Measurements from ENCODE around the gene SMO. TPM values are rescaled to one million over a fixed set of nuclear protein-coding genes. Genes with fewer than 3 reads are reported as not detected.

SMO gene
- total RNA-seq, 1 experiment from 2014 or later: 15.7 TPM

DNA sequence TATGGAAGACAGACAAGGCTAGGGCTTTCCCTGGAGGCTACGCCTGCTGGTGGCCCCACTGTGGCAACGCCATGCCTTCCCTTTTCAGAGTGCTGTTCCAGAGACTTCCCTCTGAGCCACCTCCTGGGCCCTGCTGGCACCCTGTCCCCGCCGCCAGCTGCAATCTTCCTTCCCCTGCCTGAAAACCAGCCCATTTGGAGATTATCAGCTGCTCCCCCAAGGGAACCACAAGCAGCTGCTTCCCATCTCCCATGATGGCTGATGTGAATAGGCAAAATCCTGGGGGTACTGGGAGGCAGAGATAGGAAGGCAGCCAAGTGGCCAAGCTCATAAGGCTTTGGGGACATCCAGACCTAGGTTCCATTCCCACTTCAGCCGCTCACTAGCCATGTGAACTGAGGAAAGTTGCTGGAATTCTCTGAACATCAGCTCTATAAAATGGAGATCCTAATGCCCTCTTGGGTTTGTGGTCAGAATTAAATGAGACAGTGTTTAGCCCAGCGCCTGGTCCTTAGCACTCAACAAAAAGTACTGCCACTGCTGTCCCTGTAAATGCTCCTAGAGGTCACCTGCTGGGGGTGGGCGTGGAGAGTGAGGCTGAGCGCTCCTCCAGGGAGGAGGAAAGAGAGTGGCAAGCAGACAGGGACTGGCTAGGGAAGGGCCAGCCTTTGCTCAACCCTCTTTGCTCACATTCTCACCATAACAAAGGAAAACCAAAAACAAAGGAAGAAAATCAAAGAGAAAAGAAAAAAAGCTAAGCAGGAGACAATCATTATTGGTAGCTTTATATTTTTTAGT lies 38.0 kb upstream of the SMO start:
- H3K79me2 ChIP-seq (ENCODE audit: low read length): no peaks in the 10 kb centered on the region
- BruUV-seq (replicated peaks): no TSS peak
- H2AFZ ChIP-seq (ENCODE audit: low read length): no peak overlapping the region
- no peaks in the 10 kb centered on the region for H3K9me3 ChIP-seq (ENCODE audit: low read length)
- no peak overlapping the region for H3K9ac ChIP-seq (ENCODE audit: low read length)
- no peak for ATAC-seq
- no peak for DNase-seq
- no peak overlapping the region for H3K4me2 ChIP-seq (ENCODE audit: low read length)
- POLR2A ChIA-PET (ENCODE audit: unreplicated experiment): no interaction called here
- H3K27ac ChIP-seq (ENCODE audit: low read length): no peak overlapping the region
- no peaks in the 10 kb centered on the region for H4K20me1 ChIP-seq (ENCODE audit: low read length)
- CTCF ChIA-PET: interaction anchor here (0.6 kb wide), 1 partner anchor 217 kb away, joined by 4 read pairs; no protein-coding TSS in a partner anchor
- H3F3A ChIP-seq (ENCODE audit: low read length, unreplicated experiment): no peaks in the 10 kb centered on the region
- no peaks in the 10 kb centered on the region for H3K36me3 ChIP-seq (ENCODE audit: low read depth, low read length)
- H3K4me1 ChIP-seq (ENCODE audit: insufficient read depth, low read length): no peaks in the 10 kb centered on the region
- intact Hi-C loops (cut with micrococcal nuclease): no loop called here
- no peak overlapping the region for H3K4me3 ChIP-seq (ENCODE audit: low read length)
- no peaks in the 10 kb centered on the region for H3K9me2 ChIP-seq (replicated peaks; ENCODE audit: low read length)
- no peaks in the 10 kb centered on the region for H3K27me3 ChIP-seq (ENCODE audit: low read length)
- TF ChIP-seq CTCF (conservative IDR thresholded peaks at IDR 0.05; ENCODE audit: low read depth, low read length): no peak
- TF ChIP-seq EZH2 (IDR thresholded peaks at IDR 0.05; ENCODE audit: low read length, unreplicated experiment): no peak

GRCh38 chr7:129157651-129158050 lies 30.8 kb upstream of the SMO start:
- Histone ChIP-seq H3K9ac (ENCODE audit: low read length) (no peak overlapping the region), H3K4me1 (ENCODE audit: insufficient read depth, low read length) (no peaks in the 10 kb centered on the region), H3K9me3 (ENCODE audit: low read length) (no peaks in the 10 kb centered on the region), H3F3A (ENCODE audit: low read length, unreplicated experiment) (no peaks in the 10 kb centered on the region), H3K4me3 (ENCODE audit: low read length) (no peak overlapping the region), H3K9me2 (replicated peaks; ENCODE audit: low read length) (no peaks in the 10 kb centered on the region), H2AFZ (ENCODE audit: low read length) (no peak overlapping the region), H3K79me2 (ENCODE audit: low read length) (no peaks in the 10 kb centered on the region), H3K27ac (ENCODE audit: low read length) (no peak overlapping the region), H3K4me2 (ENCODE audit: low read length) (no peak overlapping the region), H3K36me3 (ENCODE audit: low read depth, low read length) (no peaks in the 10 kb centered on the region), H4K20me1 (ENCODE audit: low read length) (no peaks in the 10 kb centered on the region), H3K27me3 (ENCODE audit: low read length) (no peaks in the 10 kb centered on the region)
- ChIA-PET CTCF (no interaction called here), POLR2A (ENCODE audit: unreplicated experiment) (no interaction called here)
- ATAC-seq (no peak), DNase-seq (no peak)
- intact Hi-C loops (cut with micrococcal nuclease): no loop called here
- BruUV-seq (replicated peaks): no TSS peak
- TF ChIP-seq CTCF (conservative IDR thresholded peaks at IDR 0.05; ENCODE audit: low read depth, low read length): no peak
- TF ChIP-seq EZH2phosphoT487 (IDR thresholded peaks at IDR 0.05; ENCODE audit: borderline replicate concordance, low read length): no peak
- no peak for TF ChIP-seq EZH2 (IDR thresholded peaks at IDR 0.05; ENCODE audit: low read length, unreplicated experiment)

GRCh38 chr7:129159539-129159938 lies 28.9 kb upstream of the SMO start:
- POLR2A ChIA-PET (ENCODE audit: unreplicated experiment): no interaction called here
- CTCF ChIA-PET: no interaction called here

More at GRCh38 chr7:129159539-129159938, 28.9 kb upstream of the SMO start:
- no peak for TF ChIP-seq EZH2 (IDR thresholded peaks at IDR 0.05; ENCODE audit: low read length, unreplicated experiment)
- no peak for TF ChIP-seq EZH2phosphoT487 (IDR thresholded peaks at IDR 0.05; ENCODE audit: borderline replicate concordance, low read length)
- no peak for TF ChIP-seq CTCF (conservative IDR thresholded peaks at IDR 0.05; ENCODE audit: low read depth, low read length)
- no peak for ATAC-seq
- H3K4me3 ChIP-seq (ENCODE audit: low read length): no peak overlapping the region
- H3K9ac ChIP-seq (ENCODE audit: low read length): no peak overlapping the region
- no peaks in the 10 kb centered on the region for H3K27me3 ChIP-seq (ENCODE audit: low read length)
- no peaks in the 10 kb centered on the region for H3F3A ChIP-seq (ENCODE audit: low read length, unreplicated experiment)
- no peaks in the 10 kb centered on the region for H3K79me2 ChIP-seq (ENCODE audit: low read length)
- intact Hi-C loops (cut with micrococcal nuclease): no loop called here
- no peak overlapping the region for H3K27ac ChIP-seq (ENCODE audit: low read length)
- H3K4me1 ChIP-seq (ENCODE audit: insufficient read depth, low read length): no peaks in the 10 kb centered on the region
- H2AFZ ChIP-seq (ENCODE audit: low read length): no peak overlapping the region
- H4K20me1 ChIP-seq (ENCODE audit: low read length): no peaks in the 10 kb centered on the region
- H3K9me3 ChIP-seq (ENCODE audit: low read length): no peaks in the 10 kb centered on the region
- H3K4me2 ChIP-seq (ENCODE audit: low read length): no peak overlapping the region
- DNase-seq: no peak
- H3K9me2 ChIP-seq (replicated peaks; ENCODE audit: low read length): no peaks in the 10 kb centered on the region
- H3K36me3 ChIP-seq (ENCODE audit: low read depth, low read length): no peaks in the 10 kb centered on the region
- BruUV-seq (replicated peaks): no TSS peak
